ENCODE results near the gene PRKCA.

The PRKCA gene

GRCh38 chr17:66365903-66366302 lies 63.5 kb downstream of the PRKCA start:
- H3K9me3 ChIP-seq (ENCODE audit: control insufficient read depth, insufficient read depth, low read length): no peaks in the 10 kb centered on the region
- no peaks in the 10 kb centered on the region for H3K36me3 ChIP-seq (ENCODE audit: control insufficient read depth, insufficient read depth, low read length)
- WGBS (ENCODE audit: insufficient coverage, insufficient read length): no CpG with 5 or more reads among the region's 2 CpGs
- H3K4me3 ChIP-seq (ENCODE audit: low read length): no peak overlapping the region
- H3K4me1 ChIP-seq (ENCODE audit: control insufficient read depth, insufficient read depth, low read length): no peaks in the 10 kb centered on the region
- no peak overlapping the region for H3K27ac ChIP-seq (ENCODE audit: low read length)
- DNase-seq (ENCODE audit: low read depth, low spot score): no peak
- H3K27me3 ChIP-seq (ENCODE audit: control insufficient read depth, insufficient read depth, low read length): no peaks in the 10 kb centered on the region

GRCh38 chr17:66367107-66367506 lies 64.7 kb downstream of the PRKCA start:
- no peak for DNase-seq (ENCODE audit: low read depth, low spot score)
- Histone ChIP-seq H3K4me1 (ENCODE audit: control insufficient read depth, insufficient read depth, low read length) (no peaks in the 10 kb centered on the region), H3K9me3 (ENCODE audit: control insufficient read depth, insufficient read depth, low read length) (no peaks in the 10 kb centered on the region), H3K27ac (ENCODE audit: low read length) (no peak overlapping the region), H3K4me3 (ENCODE audit: low read length) (no peak overlapping the region), H3K36me3 (ENCODE audit: control insufficient read depth, insufficient read depth, low read length) (no peaks in the 10 kb centered on the region), H3K27me3 (ENCODE audit: control insufficient read depth, insufficient read depth, low read length) (no peaks in the 10 kb centered on the region)
- WGBS (ENCODE audit: insufficient coverage, insufficient read length): no CpG with 5 or more reads among the region's 2 CpGs

- Histone ChIP-seq H3K36me3 (ENCODE audit: control insufficient read depth, insufficient read depth, low read length) (no peaks in the 10 kb centered on the region), H3K4me1 (ENCODE audit: control insufficient read depth, insufficient read depth, low read length) (peaks cover 2% of the 10 kb centered on the region; the same call in 1 of the 2 replicates), H3K4me3 (ENCODE audit: low read length) (no peak overlapping the region), H3K27ac (ENCODE audit: low read length) (no peak overlapping the region), H3K9me3 (ENCODE audit: control insufficient read depth, insufficient read depth, low read length) (no peaks in the 10 kb centered on the region), H3K27me3 (ENCODE audit: control insufficient read depth, insufficient read depth, low read length) (no peaks in the 10 kb centered on the region)
- no CpG with 5 or more reads among the region's 4 CpGs for whole genome bisulfite sequencing (ENCODE audit: insufficient coverage, insufficient read length)
- DNase-seq (ENCODE audit: low read depth, low spot score): no peak
These were observed 67.4 kb downstream of the PRKCA start for GRCh38 chr17:66369830-66370229.

- peaks cover 2% of the 10 kb centered on the region; the same call in 1 of the 2 replicates for H3K4me1 ChIP-seq (ENCODE audit: control insufficient read depth, insufficient read depth, low read length)
- no peak overlapping the region for H3K27ac ChIP-seq (ENCODE audit: low read length)
- WGBS (ENCODE audit: insufficient coverage, insufficient read length): no CpG with 5 or more reads among the region's 7 CpGs
- no peaks in the 10 kb centered on the region for H3K36me3 ChIP-seq (ENCODE audit: control insufficient read depth, insufficient read depth, low read length)
- H3K4me3 ChIP-seq (ENCODE audit: low read length): no peak overlapping the region
- DNase-seq (ENCODE audit: low read depth, low spot score): no peak
- H3K9me3 ChIP-seq (ENCODE audit: control insufficient read depth, insufficient read depth, low read length): no peaks in the 10 kb centered on the region
- H3K27me3 ChIP-seq (ENCODE audit: control insufficient read depth, insufficient read depth, low read length): no peaks in the 10 kb centered on the region
These were observed 69.1 kb downstream of the PRKCA start for GRCh38 chr17:66371561-66371960.

- H3K4me3 ChIP-seq (ENCODE audit: low read length): no peak overlapping the region
- no peaks in the 10 kb centered on the region for H3K27me3 ChIP-seq (ENCODE audit: control insufficient read depth, insufficient read depth, low read length)
- no peak for DNase-seq (ENCODE audit: low read depth, low spot score)
- no peaks in the 10 kb centered on the region for H3K36me3 ChIP-seq (ENCODE audit: control insufficient read depth, insufficient read depth, low read length)
- no CpG with 5 or more reads among the region's 5 CpGs for WGBS (ENCODE audit: insufficient coverage, insufficient read length)
- no peaks in the 10 kb centered on the region for H3K9me3 ChIP-seq (ENCODE audit: control insufficient read depth, insufficient read depth, low read length)
- H3K4me1 ChIP-seq (ENCODE audit: control insufficient read depth, insufficient read depth, low read length): peaks cover 2% of the 10 kb centered on the region; the same call in 1 of the 2 replicates
- H3K27ac ChIP-seq (ENCODE audit: low read length): no peak overlapping the region
These were observed 69.8 kb downstream of the PRKCA start for GRCh38 chr17:66372182-66372581.

- no peak for DNase-seq (ENCODE audit: low read depth, low spot score)
- H3K27ac ChIP-seq (ENCODE audit: low read length): no peak overlapping the region
- peaks cover 2% of the 10 kb centered on the region; the same call in 1 of the 2 replicates for H3K4me1 ChIP-seq (ENCODE audit: control insufficient read depth, insufficient read depth, low read length)
- no peaks in the 10 kb centered on the region for H3K36me3 ChIP-seq (ENCODE audit: control insufficient read depth, insufficient read depth, low read length)
- no CpG with 5 or more reads among the region's 3 CpGs for WGBS (ENCODE audit: insufficient coverage, insufficient read length)
- H3K4me3 ChIP-seq (ENCODE audit: low read length): no peak overlapping the region
- H3K9me3 ChIP-seq (ENCODE audit: control insufficient read depth, insufficient read depth, low read length): no peaks in the 10 kb centered on the region
- no peaks in the 10 kb centered on the region for H3K27me3 ChIP-seq (ENCODE audit: control insufficient read depth, insufficient read depth, low read length)
These were observed 70.7 kb downstream of the PRKCA start for GRCh38 chr17:66373079-66373478.

- no peak overlapping the region for H3K4me3 ChIP-seq (ENCODE audit: low read length)
- WGBS (ENCODE audit: insufficient coverage, insufficient read length): no CpG with 5 or more reads among the region's 18 CpGs
- H3K36me3 ChIP-seq (ENCODE audit: control insufficient read depth, insufficient read depth, low read length): no peaks in the 10 kb centered on the region
- no peak for DNase-seq (ENCODE audit: low read depth, low spot score)
- H3K9me3 ChIP-seq (ENCODE audit: control insufficient read depth, insufficient read depth, low read length): no peaks in the 10 kb centered on the region
- no peaks in the 10 kb centered on the region for H3K27me3 ChIP-seq (ENCODE audit: control insufficient read depth, insufficient read depth, low read length)
- H3K4me1 ChIP-seq (ENCODE audit: control insufficient read depth, insufficient read depth, low read length): peaks cover 2% of the 10 kb centered on the region; the same call in 1 of the 2 replicates
- H3K27ac ChIP-seq (ENCODE audit: low read length): no peak overlapping the region
These were observed 71.8 kb downstream of the PRKCA start for GRCh38 chr17:66373944-66374817.

- Histone ChIP-seq H3K36me3 (ENCODE audit: control insufficient read depth, insufficient read depth, low read length) (no peaks in the 10 kb centered on the region), H3K4me1 (ENCODE audit: control insufficient read depth, insufficient read depth, low read length) (peaks cover 2% of the 10 kb centered on the region; the same call in 1 of the 2 replicates), H3K9me3 (ENCODE audit: control insufficient read depth, insufficient read depth, low read length) (no peaks in the 10 kb centered on the region), H3K4me3 (ENCODE audit: low read length) (no peak overlapping the region), H3K27ac (ENCODE audit: low read length) (no peak overlapping the region), H3K27me3 (ENCODE audit: control insufficient read depth, insufficient read depth, low read length) (no peaks in the 10 kb centered on the region)
- DNase-seq (ENCODE audit: low read depth, low spot score): no peak
- WGBS (ENCODE audit: insufficient coverage, insufficient read length): no CpG with 5 or more reads among the region's 8 CpGs
These were observed 72.7 kb downstream of the PRKCA start for GRCh38 chr17:66375121-66375520.

GRCh38 chr17:66378296-66378695 lies 75.9 kb downstream of the PRKCA start:
- Histone ChIP-seq H3K27ac (ENCODE audit: low read length) (no peak overlapping the region), H3K4me3 (ENCODE audit: low read length) (no peak overlapping the region), H3K9me3 (ENCODE audit: control insufficient read depth, insufficient read depth, low read length) (no peaks in the 10 kb centered on the region), H3K27me3 (ENCODE audit: control insufficient read depth, insufficient read depth, low read length) (no peaks in the 10 kb centered on the region), H3K4me1 (ENCODE audit: control insufficient read depth, insufficient read depth, low read length) (peaks cover 2% of the 10 kb centered on the region; the same call in 1 of the 2 replicates), H3K36me3 (ENCODE audit: control insufficient read depth, insufficient read depth, low read length) (no peaks in the 10 kb centered on the region)
- no CpG with 5 or more reads among the region's 5 CpGs for WGBS (ENCODE audit: insufficient coverage, insufficient read length)
- DNase-seq (ENCODE audit: low read depth, low spot score): no peak

- DNase-seq (ENCODE audit: low read depth, low spot score): no peak
- no peaks in the 10 kb centered on the region for H3K4me1 ChIP-seq (ENCODE audit: control insufficient read depth, insufficient read depth, low read length)
- H3K4me3 ChIP-seq (ENCODE audit: low read length): no peak overlapping the region
- no peaks in the 10 kb centered on the region for H3K27me3 ChIP-seq (ENCODE audit: control insufficient read depth, insufficient read depth, low read length)
- H3K36me3 ChIP-seq (ENCODE audit: control insufficient read depth, insufficient read depth, low read length): no peaks in the 10 kb centered on the region
- no peak overlapping the region for H3K27ac ChIP-seq (ENCODE audit: low read length)
- no CpG with 5 or more reads among the region's 4 CpGs for whole genome bisulfite sequencing (ENCODE audit: insufficient coverage, insufficient read length)
- H3K9me3 ChIP-seq (ENCODE audit: control insufficient read depth, insufficient read depth, low read length): no peaks in the 10 kb centered on the region
These were observed 77.1 kb downstream of the PRKCA start for GRCh38 chr17:66379544-66379943.

- Histone ChIP-seq H3K4me1 (ENCODE audit: control insufficient read depth, insufficient read depth, low read length) (no peaks in the 10 kb centered on the region), H3K9me3 (ENCODE audit: control insufficient read depth, insufficient read depth, low read length) (no peaks in the 10 kb centered on the region), H3K27ac (ENCODE audit: low read length) (no peak overlapping the region), H3K4me3 (ENCODE audit: low read length) (no peak overlapping the region), H3K36me3 (ENCODE audit: control insufficient read depth, insufficient read depth, low read length) (no peaks in the 10 kb centered on the region), H3K27me3 (ENCODE audit: control insufficient read depth, insufficient read depth, low read length) (no peaks in the 10 kb centered on the region)
- WGBS (ENCODE audit: insufficient coverage, insufficient read length): no CpG with 5 or more reads among the region's 2 CpGs
- no peak for DNase-seq (ENCODE audit: low read depth, low spot score)
These were observed 77.6 kb downstream of the PRKCA start for GRCh38 chr17:66379996-66380395.

All from iPS DF 6.9 (cell line).